ENCODE data around the gene CNNM2. TPM values are rescaled to one million over a fixed set of nuclear protein-coding genes. Genes with fewer than 3 reads are reported as not detected.

The CNNM2 gene
- total and polyA plus RNA-seq, 8 donors = 0.76 to 45.5 (median 6.3) TPM

- intact Hi-C loops (cut with DNase I; ENCODE audit: low total_unique reads) = loop anchor here (5.0 kb wide), 1 partner anchor 151 kb away; the partner anchor contains the start of gene CNNM2
- peaks cover 0 to 8% (median 3%) of the 10 kb centered on the region in 4 donors for H3K4me1 ChIP-seq
- no peak overlapping the region for H3K27ac ChIP-seq
- TF ChIP-seq POLR2A (IDR thresholded peaks at IDR 0.05) = no peak
- TF ChIP-seq EP300 (IDR thresholded peaks at IDR 0.05) = no peak
- TF ChIP-seq POLR2AphosphoS5 (IDR thresholded peaks at IDR 0.05) = no peak
- DNase-seq = no peak
- 81 to 91% (median 85%) methylated on average over 6 of the region's 6 CpGs for WGBS, 5 donors
- H3K36me3 ChIP-seq = peaks cover 0 to 31% (median 26%) of the 10 kb centered on the region in 4 donors
- H3K27me3 ChIP-seq = no peaks in the 10 kb centered on the region
- H3K4me3 ChIP-seq = no peak overlapping the region
- H3K9me3 ChIP-seq = no peaks in the 10 kb centered on the region
Observed at GRCh38 chr10:103067956-103068355, 149.9 kb downstream of the CNNM2 start.

GRCh38 chr10:103069453-103070331 lies 151.6 kb downstream of the CNNM2 start:
- 38 to 43% (median 40%) methylated on average over 14 to 16 of the region's 16 CpGs for WGBS, 5 donors
- H3K9me3 ChIP-seq = no peaks in the 10 kb centered on the region
- peaks cover 0 to 8% (median 3%) of the 10 kb centered on the region in 4 donors for H3K4me1 ChIP-seq
- no peak overlapping the region for H3K27ac ChIP-seq
- intact Hi-C loops (cut with DNase I; ENCODE audit: low total_unique reads) = loop anchor here (5.0 to 10.0 kb wide), 3 partner anchors 152 to 235 kb away; partner anchors contain the start of genes CNNM2, CYP17A1 and RPEL1
- peaks cover 0 to 31% (median 27%) of the 10 kb centered on the region in 4 donors for H3K36me3 ChIP-seq
- TF ChIP-seq EP300 (IDR thresholded peaks at IDR 0.05) = no peak
- peak in 5 of 7 experiments; percentile 29 to 69 (median 66) for TF ChIP-seq CTCF (IDR thresholded peaks at IDR 0.05)
- H3K27me3 ChIP-seq = no peaks in the 10 kb centered on the region
- peak; percentile 80 to 88 for DNase-seq
- no peak overlapping the region for H3K4me3 ChIP-seq

- H3K27ac ChIP-seq = no peak overlapping the region
- H3K4me1 ChIP-seq = peaks cover 0 to 8% (median 3%) of the 10 kb centered on the region in 4 donors
- H3K4me3 ChIP-seq = no peak overlapping the region
- intact Hi-C loops (cut with DNase I; ENCODE audit: low total_unique reads) = loop anchor here (5.0 to 10.0 kb wide), 2 partner anchors 175 to 237 kb away; partner anchors contain the start of genes CYP17A1 and RPEL1
- H3K27me3 ChIP-seq = no peaks in the 10 kb centered on the region
- H3K36me3 ChIP-seq = peaks cover 5 to 39% (median 38%) of the 10 kb centered on the region in 4 donors
- DNase-seq = no peak
- H3K9me3 ChIP-seq = no peaks in the 10 kb centered on the region
- TF ChIP-seq EP300 (IDR thresholded peaks at IDR 0.05) = no peak
- TF ChIP-seq CTCF (IDR thresholded peaks at IDR 0.05) = no peak
- no peak for TF ChIP-seq POLR2AphosphoS5 (IDR thresholded peaks at IDR 0.05)
- no peak for TF ChIP-seq POLR2A (IDR thresholded peaks at IDR 0.05)
- WGBS, 5 donors = 94 to 95% (median 95%) methylated on average over 22 of the region's 22 CpGs
Observed at GRCh38 chr10:103072276-103072675, 154.2 kb downstream of the CNNM2 start.

GRCh38 chr10:103072891-103073290 lies 154.8 kb downstream of the CNNM2 start:
- intact Hi-C loops (cut with DNase I; ENCODE audit: low total_unique reads) = loop anchor here (5.0 to 10.0 kb wide), 2 partner anchors 174 to 238 kb away; partner anchors contain the start of genes CYP17A1 and RPEL1
- TF ChIP-seq POLR2AphosphoS5 (IDR thresholded peaks at IDR 0.05) (no peak), EP300 (IDR thresholded peaks at IDR 0.05) (no peak), POLR2A (IDR thresholded peaks at IDR 0.05) (no peak), CTCF (IDR thresholded peaks at IDR 0.05) (no peak)
- no peak for DNase-seq

More at GRCh38 chr10:103072891-103073290, 154.8 kb downstream of the CNNM2 start:
- peaks cover 5 to 45% (median 44%) of the 10 kb centered on the region in 4 donors for H3K36me3 ChIP-seq
- H3K4me1 ChIP-seq = peaks cover 0 to 8% (median 3%) of the 10 kb centered on the region in 4 donors
- no peak overlapping the region for H3K27ac ChIP-seq
- no peaks in the 10 kb centered on the region for H3K27me3 ChIP-seq
- no peaks in the 10 kb centered on the region for H3K9me3 ChIP-seq
- no peak overlapping the region for H3K4me3 ChIP-seq
- 88 to 99% (median 99%) methylated on average over 8 of the region's 8 CpGs for WGBS, 5 donors
